GM19452 (cell line): ENCODE measurements around the gene EHBP1.

ENCODE experiments used
- ATAC-seq: cut with Tn5 transposase; IDR thresholded peaks from one replicate; pipeline ENCODE4 v1.9.1; 2021; ENCODE audit not compliant: unreplicated experiment

EHBP1 gene

GRCh38 chr2:62774555-62775366 lies 69.2 kb downstream of the EHBP1 start:
- peak; percentile 66 for ATAC-seq

DNA sequence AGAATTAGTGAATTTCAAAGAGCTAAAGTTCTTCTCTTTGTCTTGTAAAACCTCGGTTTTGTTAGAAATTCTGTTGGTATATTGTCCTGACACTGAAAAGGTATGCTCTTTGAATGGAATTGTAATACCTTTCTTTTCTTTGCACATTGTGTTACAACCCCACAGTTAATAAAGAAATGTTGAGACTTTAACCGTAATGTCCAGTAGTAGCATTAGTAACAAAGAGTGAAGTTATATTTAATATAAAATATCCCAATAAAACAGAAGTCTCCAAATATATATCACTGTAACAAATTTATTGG lies 69.8 kb downstream of the EHBP1 start:
- peak; percentile 19 for ATAC-seq

DNA sequence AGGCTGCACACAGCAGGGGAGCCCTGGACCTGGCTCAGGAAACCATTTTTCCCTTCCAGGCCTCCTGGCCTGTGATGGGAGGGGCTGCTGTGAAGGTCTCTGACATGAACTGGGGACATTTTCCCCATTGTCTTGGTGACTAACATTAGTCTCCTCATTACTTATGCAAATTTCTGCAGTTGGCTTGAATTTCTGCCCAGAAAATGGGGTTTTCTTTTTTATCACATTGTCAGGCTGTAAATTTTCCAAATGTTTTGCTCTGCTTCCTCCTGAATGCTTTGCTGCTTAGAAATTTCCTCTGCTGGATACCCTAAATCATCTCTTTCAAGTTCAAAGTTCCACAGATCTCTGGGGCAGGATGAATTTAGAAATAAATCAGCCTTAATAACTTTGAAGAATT lies 78.2 kb downstream of the EHBP1 start:
- no peak for ATAC-seq

- ATAC-seq = no peak
These were observed 78.8 kb downstream of the EHBP1 start for GRCh38 chr2:62784341-62784740.

GRCh38 chr2:62785216-62785615 lies 79.7 kb downstream of the EHBP1 start:
- ATAC-seq = no peak

- no peak for ATAC-seq
These were observed 80.5 kb downstream of the EHBP1 start for GRCh38 chr2:62785810-62786597.

DNA sequence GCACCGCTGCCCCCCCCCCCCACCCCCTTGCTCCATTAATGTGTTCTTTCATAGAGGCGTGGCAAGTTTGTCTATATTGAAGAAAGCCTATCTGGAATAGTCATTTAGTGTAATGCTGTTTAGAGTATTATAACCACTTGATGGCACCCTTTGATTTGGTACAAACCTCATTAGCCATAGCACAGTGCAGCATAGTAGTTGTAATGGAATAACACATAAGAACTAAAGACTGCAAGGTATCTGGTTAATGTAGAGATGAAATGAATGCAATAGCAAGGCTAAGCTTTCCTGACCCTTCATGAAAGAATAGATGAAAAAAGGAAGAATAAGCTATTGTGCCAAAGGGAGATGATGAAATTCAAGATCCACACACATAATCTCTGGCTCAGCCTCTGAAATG lies 81.9 kb downstream of the EHBP1 start:
- ATAC-seq = no peak

DNA sequence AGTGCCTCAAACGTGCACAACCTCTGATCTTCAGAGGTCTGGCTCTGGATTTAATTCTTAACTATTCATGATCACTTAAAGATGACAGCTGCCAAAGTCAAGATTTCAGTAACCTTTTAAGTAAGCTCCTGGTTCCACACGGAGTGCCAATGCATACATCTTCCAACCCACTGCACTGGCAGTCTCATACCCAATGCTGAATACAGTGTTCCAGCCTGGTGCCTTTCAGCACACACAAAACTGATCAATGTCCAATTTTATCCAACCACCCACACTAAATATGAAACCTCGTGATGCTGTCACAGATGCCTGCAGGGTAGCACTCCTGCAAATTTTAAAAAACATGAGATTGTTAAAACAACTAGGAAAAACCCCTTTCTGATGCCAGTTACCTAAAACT lies 84.0 kb downstream of the EHBP1 start:
- no peak for ATAC-seq

- ATAC-seq = no peak
These were observed 84.4 kb downstream of the EHBP1 start for GRCh38 chr2:62789918-62790317.

DNA sequence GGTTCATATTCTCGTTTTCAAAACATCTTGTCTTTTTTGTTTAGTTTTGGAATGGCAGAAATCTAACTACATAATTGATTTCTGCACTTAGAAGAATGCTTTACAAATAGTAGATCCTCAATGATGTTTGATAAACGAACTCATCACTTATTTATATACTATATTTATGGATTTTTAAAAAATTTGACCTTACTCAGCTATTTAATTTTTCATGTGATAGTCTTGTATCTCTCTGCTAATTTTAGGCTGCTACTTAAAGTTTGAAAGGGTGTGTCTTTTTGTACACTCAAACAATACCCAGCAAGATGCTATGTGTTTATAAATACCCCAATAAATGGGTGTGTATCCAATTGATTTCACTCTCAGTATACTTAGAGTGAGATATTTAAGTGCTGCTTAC lies 86.9 kb downstream of the EHBP1 start:
- ATAC-seq = no peak

- no peak for ATAC-seq
These were observed 87.7 kb downstream of the EHBP1 start for GRCh38 chr2:62793213-62793612.

- no peak for ATAC-seq
These were observed 89.3 kb downstream of the EHBP1 start for GRCh38 chr2:62794791-62795190.

DNA sequence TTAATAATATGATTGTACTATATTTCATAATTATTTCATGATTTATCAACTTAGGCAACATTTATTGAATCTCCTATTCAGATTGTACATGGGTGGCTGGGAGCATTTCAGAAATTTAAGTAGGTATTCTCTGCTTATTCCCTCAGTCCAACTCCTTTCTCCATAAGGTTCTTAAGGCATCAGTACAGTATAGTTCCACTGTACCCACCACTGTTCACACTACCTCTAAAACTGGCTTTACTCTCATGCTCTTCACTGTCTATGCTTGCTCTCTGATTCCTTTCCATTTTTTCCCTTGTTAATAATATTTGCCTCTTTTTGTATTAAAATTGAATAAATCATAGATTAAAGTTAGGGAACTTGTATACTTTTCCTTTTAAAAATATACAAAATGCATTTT lies 89.8 kb downstream of the EHBP1 start:
- no peak for ATAC-seq

- ATAC-seq = no peak
These were observed 91.6 kb downstream of the EHBP1 start for GRCh38 chr2:62797107-62797506.

GRCh38 chr2:62800618-62801017 lies 95.1 kb downstream of the EHBP1 start:
- ATAC-seq = peak; percentile 59

DNA sequence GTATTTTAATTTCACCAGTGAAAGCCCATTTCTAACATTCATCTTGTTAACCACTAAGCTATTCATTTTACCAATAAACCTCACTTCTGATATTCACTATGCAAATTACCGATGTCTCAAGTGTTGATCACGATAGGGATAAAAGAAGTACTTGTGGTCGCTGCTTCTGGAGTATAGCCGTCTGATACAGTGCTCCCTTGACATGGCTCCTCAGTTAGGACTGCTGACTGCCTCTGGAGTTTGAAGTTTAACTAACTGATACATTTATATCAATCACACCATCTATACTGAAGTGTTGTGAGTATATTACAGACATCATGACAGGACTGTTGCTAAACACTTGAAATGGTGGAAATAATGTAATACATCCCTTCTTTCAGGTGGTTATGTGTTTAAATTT lies 95.6 kb downstream of the EHBP1 start:
- no peak for ATAC-seq

GRCh38 chr2:62801814-62802523 lies 96.5 kb downstream of the EHBP1 start:
- ATAC-seq = no peak

DNA sequence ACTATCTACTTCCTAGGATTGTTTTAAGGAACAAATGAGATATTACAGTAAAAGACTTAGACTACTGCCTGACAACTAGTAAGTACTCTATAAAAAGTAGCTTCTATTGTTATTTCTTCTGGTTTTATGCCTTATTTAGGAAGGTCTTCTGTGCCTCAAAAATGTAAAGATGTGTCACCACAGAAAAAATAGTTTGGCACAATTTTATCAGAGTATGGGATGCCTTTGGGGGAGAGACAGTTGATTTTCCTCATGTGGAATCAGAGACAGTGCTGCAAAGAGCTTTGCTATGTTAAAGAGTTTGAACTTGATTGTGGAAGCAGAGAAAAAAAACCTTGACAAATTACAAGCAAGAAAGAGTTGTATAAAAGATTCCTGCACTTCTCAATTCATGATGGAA lies 98.4 kb downstream of the EHBP1 start:
- no peak for ATAC-seq

DNA sequence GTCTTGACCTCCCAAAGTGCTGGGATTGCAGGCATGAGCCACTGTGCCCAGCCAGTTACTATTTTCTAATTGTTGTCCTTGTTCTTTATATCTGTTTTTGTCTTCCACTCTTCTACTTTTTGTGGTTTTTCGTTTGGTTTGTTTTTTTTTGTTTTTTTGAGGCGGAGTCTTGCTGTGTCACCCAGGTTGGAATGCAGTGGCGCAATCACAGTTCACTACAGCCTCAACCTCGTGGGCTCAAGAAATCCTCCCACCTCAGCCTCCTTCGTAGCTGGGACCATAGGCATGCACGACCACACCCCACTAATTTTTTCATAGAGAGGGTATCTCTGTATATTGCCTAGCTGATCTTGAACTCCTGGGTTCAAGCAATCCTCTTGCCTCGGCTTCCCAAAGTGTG lies 100.7 kb downstream of the EHBP1 start:
- no peak for ATAC-seq

GRCh38 chr2:62808554-62808953 lies 103.0 kb downstream of the EHBP1 start:
- no peak for ATAC-seq

GRCh38 chr2:62811086-62811485 lies 105.6 kb downstream of the EHBP1 start:
- no peak for ATAC-seq

DNA sequence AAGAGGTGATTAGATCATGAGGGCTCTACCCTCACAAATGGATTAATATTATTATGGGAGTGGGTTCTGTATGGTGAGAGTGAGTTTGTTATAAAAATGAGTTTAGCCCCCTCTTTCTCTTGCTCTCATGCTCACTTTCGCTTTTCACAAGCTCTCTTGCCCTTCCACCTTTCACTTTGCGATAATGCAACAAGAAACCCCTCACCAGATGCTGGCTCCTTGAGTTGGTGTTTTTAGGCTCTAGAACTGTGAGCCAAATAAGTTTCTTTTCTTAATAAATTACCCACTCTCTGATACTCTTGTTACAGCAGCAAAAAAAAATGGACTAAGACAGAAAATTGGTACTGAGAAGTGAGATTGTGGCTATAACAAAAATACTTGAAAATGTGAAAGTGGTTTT lies 106.5 kb downstream of the EHBP1 start:
- ATAC-seq = no peak
